ENCODE results near the gene SYNPO2.

SYNPO2 gene

DNA sequence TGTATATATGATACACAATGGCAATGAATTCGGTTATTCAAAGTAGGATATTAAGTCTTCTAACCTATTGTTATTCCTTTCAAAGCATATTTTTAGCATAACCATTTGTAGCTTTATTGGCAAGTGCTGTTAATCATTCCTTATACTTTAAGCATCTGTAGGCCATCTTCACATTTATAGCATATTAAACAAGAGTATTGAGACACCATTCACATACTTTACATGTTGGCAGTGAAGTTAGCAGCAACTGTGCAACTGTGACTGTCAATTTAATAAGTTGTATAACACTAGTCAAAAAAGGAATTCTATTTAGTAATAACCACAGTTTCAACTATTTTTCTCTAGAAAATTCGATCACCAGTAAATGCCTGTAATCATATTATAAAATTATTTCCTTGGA is 139.6 kb downstream of the SYNPO2 start:
- Histone ChIP-seq H3K4me3 (ENCODE audit: low read length) (no peak overlapping the region), H3K36me3 (ENCODE audit: insufficient read depth, low read length) (no peaks in the 10 kb centered on the region), H3K4me1 (ENCODE audit: insufficient read depth, low read length) (no peaks in the 10 kb centered on the region), H3K9me3 (ENCODE audit: low read length) (peaks cover 2% of the 10 kb centered on the region), H3K27me3 (ENCODE audit: insufficient read depth, low read length) (no peaks in the 10 kb centered on the region), H2AFZ (ENCODE audit: low read depth, low read length) (no peak overlapping the region)

- Histone ChIP-seq H2AFZ (ENCODE audit: low read depth, low read length) (no peak overlapping the region), H3K4me1 (ENCODE audit: insufficient read depth, low read length) (no peaks in the 10 kb centered on the region), H3K4me3 (ENCODE audit: low read length) (no peak overlapping the region), H3K9me3 (ENCODE audit: low read length) (peaks cover 2% of the 10 kb centered on the region), H3K27me3 (ENCODE audit: insufficient read depth, low read length) (no peaks in the 10 kb centered on the region), H3K36me3 (ENCODE audit: insufficient read depth, low read length) (no peaks in the 10 kb centered on the region)
Measured at GRCh38 chr4:119029847-119030535, 141.3 kb downstream of the SYNPO2 start.

GRCh38 chr4:119030536-119030890 is 141.9 kb downstream of the SYNPO2 start:
- Histone ChIP-seq H3K4me3 (ENCODE audit: low read length) (no peak overlapping the region), H3K4me1 (ENCODE audit: insufficient read depth, low read length) (no peaks in the 10 kb centered on the region), H3K36me3 (ENCODE audit: insufficient read depth, low read length) (no peaks in the 10 kb centered on the region), H3K9me3 (ENCODE audit: low read length) (peaks cover 2% of the 10 kb centered on the region), H2AFZ (ENCODE audit: low read depth, low read length) (no peak overlapping the region), H3K27me3 (ENCODE audit: insufficient read depth, low read length) (no peaks in the 10 kb centered on the region)

GRCh38 chr4:119031218-119031617 is 142.6 kb downstream of the SYNPO2 start:
- Histone ChIP-seq H3K9me3 (ENCODE audit: low read length) (peaks cover 2% of the 10 kb centered on the region), H3K27me3 (ENCODE audit: insufficient read depth, low read length) (no peaks in the 10 kb centered on the region), H3K4me1 (ENCODE audit: insufficient read depth, low read length) (no peaks in the 10 kb centered on the region), H3K36me3 (ENCODE audit: insufficient read depth, low read length) (no peaks in the 10 kb centered on the region), H3K4me3 (ENCODE audit: low read length) (no peak overlapping the region), H2AFZ (ENCODE audit: low read depth, low read length) (no peak overlapping the region)

GRCh38 chr4:119032921-119033685 is 144.4 kb downstream of the SYNPO2 start:
- no peak overlapping the region for H3K4me3 ChIP-seq (ENCODE audit: low read length)
- H3K27me3 ChIP-seq (ENCODE audit: insufficient read depth, low read length) = no peaks in the 10 kb centered on the region
- H3K36me3 ChIP-seq (ENCODE audit: insufficient read depth, low read length) = no peaks in the 10 kb centered on the region
- peaks cover 2% of the 10 kb centered on the region for H3K9me3 ChIP-seq (ENCODE audit: low read length)
- no peaks in the 10 kb centered on the region for H3K4me1 ChIP-seq (ENCODE audit: insufficient read depth, low read length)
- no peak overlapping the region for H2AFZ ChIP-seq (ENCODE audit: low read depth, low read length)

DNA sequence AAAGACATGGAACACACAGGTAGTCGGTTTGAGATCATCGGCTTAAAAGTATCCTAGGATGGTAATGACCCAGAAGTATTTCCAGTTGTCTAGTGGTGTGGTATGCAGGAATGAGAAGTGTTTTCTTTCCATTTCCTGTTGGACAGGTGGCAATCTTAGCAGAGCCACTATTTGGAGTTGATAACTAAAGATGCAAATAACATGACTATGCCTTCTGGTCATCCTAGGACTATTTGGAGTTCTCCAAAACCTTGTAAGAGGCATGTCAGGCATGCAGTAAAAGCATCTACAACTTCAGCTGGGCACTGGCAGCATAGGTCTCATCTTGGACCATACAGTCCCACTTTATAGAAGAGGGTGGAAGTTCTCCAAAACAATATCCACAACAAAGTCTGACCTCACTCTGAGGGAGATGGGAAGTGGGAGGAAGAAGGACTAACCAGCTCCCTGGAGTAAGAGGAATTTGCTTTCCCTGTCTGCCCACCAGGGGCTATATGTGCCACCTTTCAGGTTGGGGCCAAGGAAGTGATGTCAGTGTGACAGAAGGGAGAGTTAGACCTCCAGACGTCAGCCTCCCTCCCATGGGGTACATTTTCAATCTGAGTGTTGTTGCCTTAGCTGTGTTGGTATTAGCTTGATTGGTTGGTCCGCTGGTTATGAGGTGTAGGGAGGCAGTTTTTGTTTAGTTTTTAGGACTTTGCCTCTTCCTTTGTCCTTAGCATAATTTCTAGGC is 145.8 kb downstream of the SYNPO2 start:
- Histone ChIP-seq H3K9me3 (ENCODE audit: low read length) (peaks cover 2% of the 10 kb centered on the region), H3K27me3 (ENCODE audit: insufficient read depth, low read length) (no peaks in the 10 kb centered on the region), H3K4me3 (ENCODE audit: low read length) (no peak overlapping the region), H2AFZ (ENCODE audit: low read depth, low read length) (no peak overlapping the region), H3K4me1 (ENCODE audit: insufficient read depth, low read length) (no peaks in the 10 kb centered on the region), H3K36me3 (ENCODE audit: insufficient read depth, low read length) (no peaks in the 10 kb centered on the region)

GRCh38 chr4:119035951-119036737 is 147.5 kb downstream of the SYNPO2 start:
- H3K36me3 ChIP-seq (ENCODE audit: insufficient read depth, low read length) = no peaks in the 10 kb centered on the region
- no peaks in the 10 kb centered on the region for H3K27me3 ChIP-seq (ENCODE audit: insufficient read depth, low read length)
- H3K4me1 ChIP-seq (ENCODE audit: insufficient read depth, low read length) = peaks cover 3% of the 10 kb centered on the region
- H3K9me3 ChIP-seq (ENCODE audit: low read length) = peaks cover 2% of the 10 kb centered on the region
- H3K4me3 ChIP-seq (ENCODE audit: low read length) = no peak overlapping the region
- H2AFZ ChIP-seq (ENCODE audit: low read depth, low read length) = no peak overlapping the region

GRCh38 chr4:119037709-119038108 is 149.1 kb downstream of the SYNPO2 start:
- Histone ChIP-seq H2AFZ (ENCODE audit: low read depth, low read length) (no peak overlapping the region), H3K4me1 (ENCODE audit: insufficient read depth, low read length) (peaks cover 3% of the 10 kb centered on the region), H3K4me3 (ENCODE audit: low read length) (no peak overlapping the region), H3K27me3 (ENCODE audit: insufficient read depth, low read length) (no peaks in the 10 kb centered on the region), H3K36me3 (ENCODE audit: insufficient read depth, low read length) (no peaks in the 10 kb centered on the region), H3K9me3 (ENCODE audit: low read length) (no peaks in the 10 kb centered on the region)

GRCh38 chr4:119038116-119038841 is 149.6 kb downstream of the SYNPO2 start:
- Histone ChIP-seq H3K27me3 (ENCODE audit: insufficient read depth, low read length) (no peaks in the 10 kb centered on the region), H3K4me1 (ENCODE audit: insufficient read depth, low read length) (peaks cover 3% of the 10 kb centered on the region), H2AFZ (ENCODE audit: low read depth, low read length) (no peak overlapping the region), H3K4me3 (ENCODE audit: low read length) (no peak overlapping the region), H3K9me3 (ENCODE audit: low read length) (no peaks in the 10 kb centered on the region), H3K36me3 (ENCODE audit: insufficient read depth, low read length) (no peaks in the 10 kb centered on the region)

- H3K9me3 ChIP-seq (ENCODE audit: low read length) = no peaks in the 10 kb centered on the region
- no peaks in the 10 kb centered on the region for H3K27me3 ChIP-seq (ENCODE audit: insufficient read depth, low read length)
- H2AFZ ChIP-seq (ENCODE audit: low read depth, low read length) = no peak overlapping the region
- H3K36me3 ChIP-seq (ENCODE audit: insufficient read depth, low read length) = no peaks in the 10 kb centered on the region
- H3K4me3 ChIP-seq (ENCODE audit: low read length) = no peak overlapping the region
- H3K4me1 ChIP-seq (ENCODE audit: insufficient read depth, low read length) = peaks cover 3% of the 10 kb centered on the region
Measured at GRCh38 chr4:119039160-119039559, 150.5 kb downstream of the SYNPO2 start.

DNA sequence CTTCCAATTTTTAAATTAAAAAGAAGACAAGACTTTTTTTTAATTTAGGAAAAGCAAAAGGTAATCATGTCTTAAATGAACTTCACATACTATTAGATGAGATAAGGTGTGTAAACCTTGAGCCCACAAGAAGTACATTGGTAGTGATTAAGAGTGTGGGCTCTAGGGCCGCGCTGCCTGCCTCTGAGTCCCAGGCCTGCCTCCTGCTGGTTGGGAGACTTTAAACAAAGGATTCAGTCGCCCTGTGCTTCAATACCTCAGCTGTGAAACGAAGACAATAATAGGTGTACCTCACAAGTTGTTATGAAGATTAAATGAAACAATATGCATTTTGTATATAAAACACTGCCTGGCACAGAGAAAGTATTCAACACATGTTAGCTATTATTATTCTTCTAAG is 151.1 kb downstream of the SYNPO2 start:
- H3K4me3 ChIP-seq (ENCODE audit: low read length) = no peak overlapping the region
- no peak overlapping the region for H2AFZ ChIP-seq (ENCODE audit: low read depth, low read length)
- H3K27me3 ChIP-seq (ENCODE audit: insufficient read depth, low read length) = no peaks in the 10 kb centered on the region
- H3K9me3 ChIP-seq (ENCODE audit: low read length) = no peaks in the 10 kb centered on the region
- H3K36me3 ChIP-seq (ENCODE audit: insufficient read depth, low read length) = no peaks in the 10 kb centered on the region
- H3K4me1 ChIP-seq (ENCODE audit: insufficient read depth, low read length) = peaks cover 3% of the 10 kb centered on the region

DNA sequence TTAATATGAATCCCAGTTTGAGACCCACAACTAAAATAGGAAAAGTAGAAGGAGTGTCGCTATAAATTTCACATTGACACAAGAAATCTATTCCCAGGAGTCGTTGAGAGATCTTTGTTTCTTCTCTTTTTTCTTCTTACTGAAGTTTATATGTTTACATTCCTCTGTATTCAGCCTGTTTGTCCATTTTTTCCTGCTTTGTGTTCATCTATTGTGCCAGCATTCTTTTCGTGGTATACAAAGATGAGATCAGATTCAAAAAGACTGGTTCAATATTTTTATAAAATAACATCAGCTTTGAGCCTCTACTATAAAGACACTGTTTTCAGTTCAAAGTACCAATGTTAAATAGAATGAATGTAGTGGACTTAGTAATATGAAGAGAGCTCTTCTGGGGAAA is 151.6 kb downstream of the SYNPO2 start:
- no peaks in the 10 kb centered on the region for H3K36me3 ChIP-seq (ENCODE audit: insufficient read depth, low read length)
- peak overlapping the region; percentile 61 for H2AFZ ChIP-seq (ENCODE audit: low read depth, low read length)
- H3K9me3 ChIP-seq (ENCODE audit: low read length) = no peaks in the 10 kb centered on the region
- peaks cover 3% of the 10 kb centered on the region for H3K4me1 ChIP-seq (ENCODE audit: insufficient read depth, low read length)
- H3K4me3 ChIP-seq (ENCODE audit: low read length) = no peak overlapping the region
- no peaks in the 10 kb centered on the region for H3K27me3 ChIP-seq (ENCODE audit: insufficient read depth, low read length)
